HG03135 (cell line): Measurements from ENCODE around the gene ACVR2A.

Experiments used
- ATAC-seq: cut with Tn5 transposase; IDR thresholded peaks from one replicate; pipeline ENCODE4 v1.9.1; 2021; ENCODE audit warnings: mild to moderate bottlenecking, moderate library complexity; ENCODE audit not compliant: unreplicated experiment

ACVR2A gene

DNA sequence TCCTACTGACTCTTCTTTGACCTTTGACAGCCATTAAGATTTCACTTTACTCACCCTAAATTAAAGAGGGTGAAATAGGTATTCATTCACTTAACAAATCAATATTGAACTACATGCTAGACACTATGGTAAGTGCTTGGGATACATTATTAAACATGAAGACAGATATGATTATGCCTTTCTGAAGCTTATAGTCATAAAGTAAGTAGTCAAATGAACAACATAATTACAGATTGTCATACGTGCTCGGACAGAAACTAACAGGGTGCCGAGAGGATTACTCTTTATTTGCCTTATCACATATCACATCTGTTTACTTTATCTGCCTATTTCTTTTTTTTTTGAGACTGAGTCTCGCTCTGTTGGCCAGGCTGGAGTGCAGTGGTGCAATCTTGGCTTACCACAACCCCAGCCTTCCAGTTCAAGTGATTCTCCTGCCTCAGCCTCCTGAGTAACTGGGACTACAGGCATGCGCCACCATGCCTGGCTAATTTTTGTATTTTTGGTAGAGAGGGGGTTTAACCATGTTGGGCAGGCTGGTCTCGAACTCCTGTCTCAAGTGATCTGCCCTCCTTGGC, 9.8 kb downstream of the ACVR2A start:
- ATAC-seq: no peak

DNA sequence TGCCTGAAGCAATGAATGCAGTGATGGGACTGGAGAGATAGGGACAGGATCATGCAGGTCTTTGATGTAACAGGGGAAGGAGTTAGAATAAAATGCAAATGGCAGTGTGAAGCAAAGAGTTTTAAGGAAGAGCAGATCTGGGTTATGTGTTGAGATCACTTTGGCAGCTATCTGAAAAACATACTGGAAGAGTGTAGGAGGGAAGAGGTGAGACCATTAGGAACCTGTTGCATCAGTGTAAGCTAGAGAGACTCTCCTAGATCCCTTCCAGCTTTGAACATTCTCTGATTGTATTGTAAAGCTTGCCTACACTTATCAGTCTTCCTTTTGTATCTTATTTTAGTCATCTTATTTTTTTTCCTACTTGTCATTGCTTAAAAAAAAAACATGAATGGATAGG, 10.5 kb downstream of the ACVR2A start:
- no peak for ATAC-seq

DNA sequence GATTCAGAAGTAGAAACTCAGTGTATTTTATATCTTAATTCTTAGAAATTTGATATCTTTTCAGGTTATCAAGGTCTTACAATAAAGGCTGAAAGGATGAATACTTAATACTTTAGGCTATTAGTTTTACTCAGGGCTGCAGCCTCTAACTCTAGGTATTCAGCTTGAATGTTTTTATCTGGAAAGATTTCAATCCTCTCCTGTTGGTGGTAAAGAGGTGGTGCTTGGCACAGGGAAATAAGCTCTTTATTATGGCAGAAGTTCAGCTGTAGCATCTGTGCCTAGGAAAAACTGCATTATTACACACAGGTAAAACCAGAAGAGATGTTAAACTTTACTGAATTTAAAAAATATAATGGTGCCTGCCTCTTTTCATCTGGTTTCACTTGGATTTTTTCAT, 11.1 kb downstream of the ACVR2A start:
- no peak for ATAC-seq

DNA sequence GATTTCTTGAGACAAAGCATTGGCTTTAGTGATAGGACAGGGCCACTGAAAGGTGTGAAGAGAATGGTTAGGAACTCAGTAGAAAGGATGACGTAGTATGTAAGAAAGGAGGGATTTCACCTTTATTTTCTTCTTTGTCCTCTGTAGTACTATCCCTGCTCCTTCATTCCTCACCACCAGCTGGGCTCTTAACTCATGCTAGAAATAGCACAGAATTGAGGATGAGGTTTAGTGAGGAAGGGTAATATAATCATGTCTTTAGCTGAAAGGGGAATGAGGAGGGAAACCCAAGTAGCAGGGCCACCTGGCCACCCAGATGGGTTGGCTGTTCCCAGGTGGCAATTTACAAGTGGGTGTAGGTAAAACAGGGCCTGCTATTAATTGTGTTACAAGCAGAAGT, 15.2 kb downstream of the ACVR2A start:
- no peak for ATAC-seq

DNA sequence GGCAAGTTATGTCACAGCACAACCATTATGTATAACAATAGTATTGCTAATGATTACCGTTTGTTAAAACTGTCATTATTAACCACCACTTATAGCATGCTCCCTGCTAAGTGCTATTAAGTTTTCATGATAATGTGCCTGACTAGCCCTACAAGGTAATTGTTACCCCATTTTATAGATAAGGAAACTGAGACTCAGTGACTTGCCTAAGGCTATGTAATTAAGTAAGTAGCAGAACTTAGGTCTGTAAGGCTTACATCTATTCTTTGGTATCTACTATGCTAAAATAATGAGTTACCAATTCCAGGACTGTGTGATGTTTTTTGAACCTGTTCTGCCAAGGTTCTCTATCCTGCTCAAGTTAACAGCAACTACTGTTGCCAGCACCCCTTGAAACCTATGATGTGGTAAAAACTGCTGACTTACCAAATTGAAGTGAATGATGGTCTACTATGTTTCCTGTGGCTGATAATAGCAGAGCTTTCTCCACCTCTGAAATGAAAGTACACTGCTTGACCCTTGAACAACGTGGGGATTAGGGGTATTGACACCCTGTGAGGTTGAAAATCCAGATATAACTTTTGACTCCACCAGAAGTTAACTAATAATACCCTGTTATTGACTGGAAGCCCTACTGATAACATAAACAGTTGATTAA, 18.2 kb downstream of the ACVR2A start:
- ATAC-seq: no peak

DNA sequence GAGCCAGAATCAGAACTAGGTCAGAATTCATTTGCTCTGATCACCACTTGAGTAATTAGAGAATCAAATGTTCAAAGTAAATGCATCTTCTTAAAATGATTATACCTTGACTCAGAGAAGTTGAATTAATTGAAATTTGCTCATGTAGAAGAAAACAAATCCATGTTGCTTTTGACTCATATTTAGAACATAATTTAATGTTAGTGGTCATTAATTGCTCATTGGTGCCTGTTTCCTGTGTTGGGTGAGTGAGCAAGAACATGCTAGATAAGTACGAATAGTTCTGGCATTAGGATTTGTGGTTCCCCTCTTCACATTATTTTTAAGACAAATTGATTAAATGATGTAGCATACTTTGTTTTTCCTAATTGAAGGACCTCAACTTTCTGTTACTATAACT, 19.0 kb downstream of the ACVR2A start:
- no peak for ATAC-seq

DNA sequence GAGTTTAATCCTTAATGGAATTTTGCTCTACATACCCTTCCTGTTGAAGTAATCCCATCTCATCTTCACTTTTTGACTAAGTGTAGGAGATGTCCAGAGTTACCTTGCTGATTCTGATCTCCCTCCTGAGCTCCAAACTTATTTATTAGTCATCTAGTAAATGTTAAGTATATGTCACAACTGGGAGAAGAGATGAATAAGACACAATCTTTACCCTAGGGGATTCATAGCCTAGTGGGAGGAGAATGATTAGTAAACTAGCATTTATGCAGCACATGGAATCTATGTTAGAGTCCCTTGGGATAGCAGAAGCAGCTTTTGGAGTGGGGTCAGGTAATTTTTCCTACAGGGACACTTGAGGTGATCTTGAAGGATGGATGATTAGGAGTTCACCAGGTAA, 20.7 kb downstream of the ACVR2A start:
- ATAC-seq: no peak

DNA sequence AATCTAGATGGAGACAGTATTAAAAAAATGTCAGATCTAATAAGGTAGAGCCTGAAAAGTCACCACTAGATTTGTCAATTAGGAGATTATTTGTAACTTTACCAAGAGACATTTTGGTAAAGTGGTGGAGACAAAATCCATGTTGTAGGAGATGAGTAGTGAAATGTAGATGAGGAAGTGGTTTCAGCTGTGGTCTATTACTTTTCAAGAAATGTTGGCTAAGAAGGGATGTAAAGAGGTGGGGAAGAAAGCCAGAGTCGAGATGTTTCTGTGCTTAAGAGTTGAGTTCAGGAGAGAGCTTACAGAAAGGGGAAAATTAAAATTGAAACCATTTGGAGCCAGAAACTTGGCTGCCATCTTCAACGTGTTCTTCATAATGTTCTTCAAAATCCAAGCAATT, 22.2 kb downstream of the ACVR2A start:
- no peak for ATAC-seq

DNA sequence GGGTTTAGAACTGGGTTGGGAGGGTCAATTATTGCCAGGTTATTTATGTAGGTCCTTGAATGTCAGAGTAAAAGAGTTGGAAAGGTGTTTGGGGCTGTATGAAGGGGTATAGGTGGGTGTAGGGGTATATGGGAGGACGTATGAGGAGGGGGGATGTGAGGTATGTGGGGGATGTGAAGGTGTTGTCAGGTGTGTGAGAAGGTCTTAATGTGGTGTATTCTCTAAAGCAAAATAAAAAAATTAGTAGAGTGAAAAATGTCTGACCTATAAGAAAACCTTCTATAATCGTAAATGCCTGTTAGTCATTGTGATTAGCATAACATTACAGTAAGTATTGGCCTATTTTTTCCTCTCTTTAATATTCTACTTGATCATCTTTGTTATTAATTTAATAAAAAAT, 25.1 kb downstream of the ACVR2A start:
- ATAC-seq: no peak

DNA sequence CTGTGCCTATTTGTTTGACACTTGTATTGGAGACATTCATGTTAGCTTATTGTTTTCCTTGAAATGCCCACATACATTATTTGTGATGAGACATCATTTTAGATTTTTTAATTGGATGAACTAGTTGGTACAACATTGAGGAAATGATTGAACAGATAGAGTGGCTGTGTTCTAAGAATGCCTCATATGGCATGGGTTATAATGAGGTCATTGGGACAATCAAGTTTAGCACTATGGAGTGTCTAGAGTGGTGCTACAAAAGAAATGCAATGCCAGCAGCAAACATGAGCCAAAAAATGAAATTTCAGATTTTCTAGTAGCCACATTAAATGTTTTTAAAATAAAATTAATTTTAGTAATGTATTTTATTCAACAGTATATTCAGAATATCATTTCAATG, 28.1 kb downstream of the ACVR2A start:
- no peak for ATAC-seq

DNA sequence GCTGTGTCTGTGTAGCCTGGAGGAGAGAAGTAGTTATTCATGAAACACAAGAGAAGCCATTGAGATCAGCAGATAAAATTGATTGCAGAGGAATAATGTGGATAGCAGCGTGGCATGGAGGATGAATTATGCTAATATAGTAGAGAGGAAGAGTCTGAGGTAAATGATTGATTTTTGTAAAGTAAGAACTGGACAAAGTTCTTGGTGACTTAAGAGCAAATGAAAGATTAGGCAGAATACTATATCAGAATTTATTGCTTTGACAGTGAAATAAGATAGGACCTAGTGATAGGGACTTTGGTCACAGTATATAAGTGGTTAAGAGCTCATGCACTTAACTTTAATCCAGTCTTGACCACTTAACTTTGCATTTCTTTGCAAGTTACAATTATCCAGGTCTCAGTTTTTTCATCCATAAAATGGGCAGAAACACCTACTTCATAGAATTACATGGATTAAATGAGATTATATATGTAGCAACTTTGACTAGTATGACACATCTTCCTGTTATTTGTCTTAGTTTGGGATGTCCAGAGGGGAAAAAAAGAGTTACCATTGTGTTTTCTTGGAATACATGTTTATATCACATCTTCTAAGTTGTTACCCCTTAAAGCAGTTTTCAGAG, 29.1 kb downstream of the ACVR2A start:
- no peak for ATAC-seq

DNA sequence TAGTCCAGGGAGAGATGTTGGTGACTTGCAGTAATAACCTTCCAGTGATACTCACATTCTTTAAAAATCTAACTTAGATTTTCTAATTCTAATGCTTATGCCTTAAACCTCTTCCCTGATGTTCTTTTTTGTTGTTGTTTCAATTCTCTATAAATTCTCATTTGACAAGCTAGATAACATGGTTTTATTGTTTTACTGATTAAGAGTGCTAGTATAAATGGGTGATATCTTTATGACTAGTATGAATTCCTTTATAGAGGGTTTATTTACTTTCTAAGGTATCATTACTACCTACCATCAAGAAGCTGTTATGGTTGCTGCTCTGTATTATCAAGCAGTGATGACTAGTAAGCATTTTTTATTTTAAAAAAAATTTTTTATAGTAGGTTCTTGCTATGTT, 35.0 kb downstream of the ACVR2A start:
- ATAC-seq: no peak

DNA sequence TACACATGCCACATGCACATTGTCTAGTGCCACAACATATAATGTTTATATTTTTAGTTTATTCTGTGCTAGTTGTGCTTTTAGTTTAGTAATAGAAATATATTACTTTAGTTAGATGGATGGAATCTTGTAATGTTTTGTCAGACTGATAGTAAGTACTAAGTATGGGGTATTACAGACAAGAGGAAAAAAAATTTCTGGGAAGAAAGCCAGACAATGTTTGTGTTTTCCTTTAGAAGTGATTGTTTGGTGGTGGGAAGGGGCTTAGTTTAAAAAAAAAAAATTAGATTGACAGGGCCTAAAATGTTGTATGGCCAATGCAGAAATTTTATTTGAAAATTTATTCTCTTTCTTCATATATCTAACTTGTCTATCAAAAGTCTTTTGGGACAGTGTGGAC, 37.8 kb downstream of the ACVR2A start:
- ATAC-seq: no peak

DNA sequence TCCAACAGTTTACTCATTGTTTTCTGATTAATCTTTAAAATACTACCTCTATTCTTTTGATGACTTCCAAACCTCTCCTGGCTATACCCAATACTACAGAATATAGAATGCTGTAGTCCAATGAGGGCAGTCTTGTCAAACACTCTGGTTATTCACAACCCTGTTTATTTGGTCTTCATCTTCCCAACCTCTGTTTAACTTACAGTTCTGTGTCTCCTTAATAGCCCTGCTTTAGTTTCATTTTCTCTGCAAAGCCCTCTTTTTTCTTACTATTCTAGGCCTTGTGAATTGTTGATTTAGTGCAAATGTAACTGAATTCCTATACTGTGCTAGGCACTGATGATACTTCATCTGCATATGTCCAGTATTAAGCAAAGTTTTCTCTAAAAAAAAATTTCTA, 40.0 kb downstream of the ACVR2A start:
- no peak for ATAC-seq

DNA sequence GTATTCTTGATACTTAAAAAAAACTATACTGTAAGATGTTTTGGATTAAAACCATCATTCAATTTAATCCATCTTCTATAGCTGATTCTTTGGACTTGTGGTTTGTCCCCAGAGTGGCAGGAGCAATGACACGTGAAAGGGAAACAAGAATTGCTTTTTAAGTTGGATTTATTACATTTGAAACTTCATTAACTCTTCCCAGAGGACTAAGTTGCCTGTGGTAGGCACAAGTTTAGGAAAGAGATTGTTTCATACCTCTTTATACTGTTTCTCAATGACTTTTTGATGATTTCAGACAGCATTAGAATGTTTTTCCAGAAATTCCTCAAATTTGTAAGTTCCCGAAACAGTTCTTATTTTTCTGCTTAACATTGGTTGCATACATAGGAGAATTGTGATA, 41.3 kb downstream of the ACVR2A start:
- ATAC-seq: no peak

DNA sequence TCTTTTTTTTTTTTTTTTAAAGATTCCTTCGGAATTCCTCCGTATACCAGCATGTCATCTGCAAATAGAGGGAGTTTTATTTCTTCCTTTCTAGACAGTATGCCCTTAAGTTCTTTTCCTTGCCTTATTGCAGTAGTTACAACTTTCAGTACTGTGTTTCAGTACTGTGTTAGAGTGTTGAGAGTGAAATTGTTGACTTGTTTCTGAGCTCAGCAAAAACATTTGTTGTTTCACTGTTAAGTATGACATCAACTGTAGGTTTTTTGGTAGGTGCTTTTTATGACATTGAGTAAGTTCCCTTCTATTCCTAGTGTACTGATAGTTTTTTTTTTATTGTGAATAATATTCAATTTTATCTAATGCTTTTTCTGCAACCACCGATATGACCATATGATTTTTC, 43.9 kb downstream of the ACVR2A start:
- ATAC-seq: no peak

DNA sequence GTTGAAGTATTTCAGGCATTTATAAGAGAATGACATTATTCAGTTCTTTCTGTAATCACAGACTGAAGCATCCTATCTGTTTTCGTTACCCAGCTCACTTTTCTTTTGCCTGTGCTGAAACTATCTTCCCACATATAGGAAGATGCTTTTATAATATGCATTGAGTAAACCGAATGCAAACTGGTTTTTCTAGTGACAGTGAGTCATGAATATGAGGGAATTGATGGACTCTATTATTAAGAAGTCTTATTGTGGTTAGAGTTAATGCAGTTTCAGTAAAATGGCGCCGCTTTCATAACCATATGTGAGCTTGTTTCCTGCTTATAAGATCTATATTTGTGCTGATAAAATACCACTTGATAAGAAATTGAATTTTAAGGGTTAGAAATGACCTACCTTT, 59.2 kb downstream of the ACVR2A start:
- no peak for ATAC-seq

DNA sequence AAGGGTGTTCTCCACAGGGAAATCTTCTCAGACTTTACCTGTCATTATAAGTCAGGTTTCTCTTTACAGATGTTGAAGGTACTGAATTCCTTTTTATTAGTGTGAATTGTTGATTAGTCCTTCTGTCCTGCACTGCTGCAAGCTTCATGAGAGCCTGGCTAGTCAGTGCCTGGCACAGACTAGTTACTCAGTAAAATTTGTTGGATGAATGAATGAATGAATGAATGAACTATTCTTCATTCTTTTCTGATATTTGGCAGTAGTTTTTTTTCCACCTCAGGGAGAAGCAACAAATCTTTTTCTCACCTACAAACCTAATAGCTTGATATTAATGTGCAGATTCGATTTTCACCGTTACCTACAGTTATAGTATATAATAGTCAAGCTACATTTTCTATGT, 64.3 kb downstream of the ACVR2A start:
- no peak for ATAC-seq

DNA sequence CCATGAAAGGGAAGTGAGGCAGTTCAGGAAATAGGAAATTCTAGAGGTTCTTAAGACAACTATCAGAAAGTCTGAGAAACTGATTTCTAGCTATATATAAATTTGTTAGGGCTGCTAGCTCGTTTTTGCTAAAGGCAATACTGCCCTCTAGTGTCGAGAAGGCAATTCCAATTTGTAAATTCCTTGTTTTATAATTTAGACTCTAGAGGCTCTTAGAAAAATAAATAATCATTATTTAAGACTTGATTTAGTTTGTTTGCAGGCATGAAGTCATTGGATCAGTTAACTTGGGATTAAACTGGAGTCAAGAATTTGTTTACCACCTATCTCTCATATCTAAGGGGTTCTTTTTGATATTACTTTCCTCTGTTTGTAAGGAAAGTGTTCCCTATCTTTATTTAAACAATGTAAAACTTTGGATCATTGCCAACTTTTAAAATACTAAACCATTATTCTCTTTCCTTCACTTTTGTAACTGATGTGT, 66.2 kb downstream of the ACVR2A start:
- no peak for ATAC-seq

DNA sequence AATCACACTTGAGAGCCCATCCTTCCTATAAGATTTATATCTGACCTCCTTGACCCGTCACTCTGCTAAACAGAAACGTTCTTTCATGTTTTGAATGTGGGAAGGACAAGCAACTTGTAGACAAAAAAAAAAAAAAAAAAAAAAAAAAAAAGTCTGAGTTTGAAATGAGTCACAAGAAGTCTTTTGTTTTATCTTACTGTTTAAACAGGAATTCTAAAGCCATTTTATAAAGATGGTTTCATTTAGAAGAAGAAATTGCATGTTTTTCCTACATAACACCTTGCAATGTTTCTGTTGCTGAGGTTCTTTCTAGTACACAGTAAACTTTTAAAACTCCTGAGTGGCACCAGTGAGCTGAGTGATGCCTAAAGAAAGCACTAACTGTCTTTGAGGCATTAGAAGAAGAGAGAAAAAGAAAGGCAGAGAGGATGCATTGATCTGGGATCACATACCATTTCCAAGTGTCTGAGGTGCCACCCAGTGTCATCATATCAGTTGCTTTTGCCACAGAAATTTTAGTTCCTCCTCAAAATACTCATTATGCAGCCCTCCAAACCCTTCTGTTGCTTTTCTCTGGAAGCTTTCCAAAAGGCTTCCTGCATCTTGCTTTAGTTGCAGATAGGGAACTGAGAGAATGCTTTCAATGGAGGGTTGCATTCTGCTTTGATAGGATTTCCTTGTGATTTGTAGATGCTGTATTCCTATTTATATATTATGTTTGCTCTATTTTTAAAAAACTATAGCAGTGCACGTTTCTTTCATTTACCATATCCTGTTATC, 69.1 kb downstream of the ACVR2A start:
- ATAC-seq: no peak

DNA sequence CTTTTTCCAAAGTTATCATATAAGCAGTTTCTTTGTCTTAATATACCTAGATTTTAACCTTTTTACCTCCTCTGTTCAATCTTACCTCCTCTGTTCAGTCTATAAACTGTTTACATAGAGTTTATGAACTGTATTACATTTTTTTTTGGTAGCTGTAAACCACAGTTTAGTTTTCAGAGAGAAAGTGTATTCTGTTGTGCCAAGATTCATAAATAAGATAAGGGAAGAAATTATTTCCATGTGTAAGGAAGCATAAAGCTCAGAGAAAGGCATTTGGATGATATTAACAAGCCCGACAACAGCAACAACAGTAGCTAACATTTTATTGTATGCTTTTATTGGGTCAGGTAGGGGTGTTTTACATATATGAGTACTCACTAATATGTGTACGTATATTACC, 71.2 kb downstream of the ACVR2A start:
- ATAC-seq: no peak

DNA sequence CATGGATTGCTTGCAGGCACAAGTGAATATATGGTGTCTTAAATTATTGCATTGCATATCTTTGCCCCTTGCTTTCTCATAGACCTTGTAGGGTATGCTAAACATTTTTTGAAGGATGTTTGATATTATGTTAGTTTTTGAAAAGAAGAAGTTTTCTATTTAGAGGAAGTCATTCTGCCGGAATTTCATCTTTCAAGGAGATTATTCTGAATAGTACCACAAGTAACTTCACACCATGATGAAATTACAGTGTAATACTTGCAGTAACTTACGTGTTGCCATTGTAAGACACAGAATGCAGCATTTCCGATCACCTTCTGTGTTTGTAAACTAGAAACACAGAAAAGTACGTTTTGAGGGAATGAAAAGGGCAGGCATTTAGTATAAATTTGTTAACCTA, 71.9 kb downstream of the ACVR2A start:
- ATAC-seq: no peak
